Measurements from ENCODE around the gene DLL3.

- TF ChIP-seq POLR2A (IDR thresholded peaks at IDR 0.05) (no peak), CTCF (IDR thresholded peaks at IDR 0.05) (no peak)
Measured at GRCh38 chr19:39520541-39521484, 22.1 kb downstream of the DLL3 start.
